IMR-90 (cell line): ENCODE results near the gene TTC1. TPM values are rescaled to one million over a fixed set of nuclear protein-coding genes. Genes with fewer than 3 reads are reported as not detected.
A peak's percentile ranks its signal among the peaks of the same experiment; 100 is the strongest.

Experiments used
- ATAC-seq: fragments of 200-7000 bp; cut with Tn5 transposase; 2 replicates; pipeline ENCODE4 v1.9.1; 2020; ENCODE audit warnings: low read depth, mild to moderate bottlenecking, moderate library complexity
- BruUV-seq: library from RNA; stranded (reverse); fragments of 400-500 nt; replicated peaks from 2 replicates; lab custom pipeline; 2021; lab: Mats Ljungman, UMichigan
- CTCF ChIA-PET: fragments of 300-600 bp; formaldehyde crosslinking; extraction: SDS; loops from one replicate; lab custom pipeline; 2021; ENCODE audit warnings: antibody characterized with exemption; lab: Yijun Ruan, JAX
- POLR2A ChIA-PET: fragments of 300-600 bp; sonication (Branson Sonifier 250); formaldehyde crosslinking; loops from one replicate; lab custom pipeline; 2022; ENCODE audit warnings: antibody characterized with exemption; ENCODE audit not compliant: unreplicated experiment; lab: Charles Lee
- DNase-seq: peaks from one replicate; pipeline ENCODE4 v3.0.0; 2013
- H2AFZ ChIP-seq: replicated peaks from 2 replicates; pipeline ENCODE3; 2013; ENCODE audit warnings: low read length, mild to moderate bottlenecking; ENCODE audit not compliant: poor library complexity
- H2AK5ac ChIP-seq: 2 replicates; pipeline ENCODE4 v1.6.1; 2013; ENCODE audit warnings: low read depth, low read length, inconsistent platforms
- H2AK9ac ChIP-seq: replicated peaks from 2 replicates; pipeline ENCODE3; 2013; ENCODE audit warnings: mild to moderate bottlenecking, low read depth, low read length, moderate library complexity; ENCODE audit not compliant: poor library complexity
- H2BK120ac ChIP-seq: 2 replicates; pipeline ENCODE4 v1.6.1; 2013; ENCODE audit warnings: low read depth, low read length, inconsistent platforms
- H2BK15ac ChIP-seq: 3 replicates; pipeline ENCODE4 v1.6.1; 2013; ENCODE audit warnings: low read depth, low read length, inconsistent platforms
- H2BK20ac ChIP-seq: 2 replicates; pipeline ENCODE4 v1.6.1; 2013; ENCODE audit warnings: low read depth, mild to moderate bottlenecking, inconsistent platforms, low read length, moderate library complexity
- H2BK5ac ChIP-seq: 2 replicates; pipeline ENCODE4 v1.6.1; 2013; ENCODE audit warnings: mild to moderate bottlenecking, low read depth, low read length, inconsistent platforms; ENCODE audit not compliant: poor library complexity, severe bottlenecking
- H3K14ac ChIP-seq: replicated peaks from 2 replicates; pipeline ENCODE4 v1.6.1; 2013; ENCODE audit warnings: low read depth, low read length, inconsistent platforms
- H3K18ac ChIP-seq: 2 replicates; pipeline ENCODE4 v1.6.1; 2013; ENCODE audit warnings: low read depth, low read length, control low read depth
- H3K23ac ChIP-seq: 2 replicates; pipeline ENCODE4 v1.6.1; 2013; ENCODE audit warnings: low read depth, low read length, inconsistent platforms
- H3K27ac ChIP-seq: 2 replicates; pipeline ENCODE4 v1.5.1; 2013; ENCODE audit warnings: mild to moderate bottlenecking, control low read depth, low read length; ENCODE audit not compliant: insufficient read depth
- H3K27me3 ChIP-seq: 2 replicates; pipeline ENCODE4 v1.6.1; 2013; ENCODE audit warnings: low read length; ENCODE audit not compliant: control insufficient read depth, insufficient read depth
- H3K36me3 ChIP-seq: 2 replicates; pipeline ENCODE4 v1.6.1; 2013; ENCODE audit warnings: low read length, mixed read lengths; ENCODE audit not compliant: control insufficient read depth, insufficient read depth
- H3K4ac ChIP-seq: 2 replicates; pipeline ENCODE4 v1.6.1; 2013; ENCODE audit warnings: low read depth, low read length, inconsistent platforms
- H3K4me1 ChIP-seq: 2 replicates; pipeline ENCODE4 v1.6.1; 2013; ENCODE audit warnings: low read length, mixed read lengths; ENCODE audit not compliant: control insufficient read depth, insufficient read depth
- H3K4me2 ChIP-seq: 2 replicates; pipeline ENCODE4 v1.6.1; 2013; ENCODE audit warnings: low read depth, mild to moderate bottlenecking, control low read depth, low read length, moderate library complexity
- H3K4me3 ChIP-seq: 2 replicates; pipeline ENCODE4 v1.5.1; 2013; ENCODE audit warnings: low read depth, mild to moderate bottlenecking, control low read depth, low read length, moderate library complexity; ENCODE audit not compliant: insufficient read depth
- H3K56ac ChIP-seq: 2 replicates; pipeline ENCODE4 v1.6.1; 2013; ENCODE audit warnings: low read length, inconsistent platforms; ENCODE audit not compliant: insufficient read depth; ENCODE audit errors: extremely low read depth
- H3K79me1 ChIP-seq, 2 experiments: 2 replicates each; pipeline ENCODE4 v1.6.1; 2013; ENCODE audit warnings: low read length in 2 of 2, inconsistent platforms in 1 of 2, low read depth in 1 of 2
- H3K9ac ChIP-seq: 2 replicates; pipeline ENCODE4 v1.6.1; 2013; ENCODE audit warnings: low read depth, low read length, control low read depth
- H3K9me1 ChIP-seq: 2 replicates; pipeline ENCODE4 v1.6.1; 2013; ENCODE audit warnings: low read length, inconsistent platforms; ENCODE audit not compliant: insufficient read depth
- H3K9me3 ChIP-seq: 2 replicates; pipeline ENCODE4 v1.6.1; 2013; ENCODE audit warnings: low read length; ENCODE audit not compliant: control insufficient read depth, insufficient read depth
- H4K20me1 ChIP-seq: 2 replicates; pipeline ENCODE4 v1.6.1; 2013; ENCODE audit warnings: low read length, inconsistent platforms; ENCODE audit not compliant: insufficient read depth
- H4K5ac ChIP-seq: 2 replicates; pipeline ENCODE4 v1.6.1; 2013; ENCODE audit warnings: mild to moderate bottlenecking, low read depth, low read length, control low read depth
- H4K8ac ChIP-seq, 2 experiments: 2 replicates each; pipeline ENCODE4 v1.6.1; 2013; ENCODE audit warnings: low read depth in 2 of 2, low read length in 2 of 2, control low read depth in 1 of 2, inconsistent platforms in 1 of 2
- H4K91ac ChIP-seq: 2 replicates; pipeline ENCODE4 v1.6.1; 2013; ENCODE audit warnings: low read depth, low read length, inconsistent platforms; ENCODE audit not compliant: insufficient read depth
- CHD1 ChIP-seq: IDR thresholded peaks from 2 replicates; pipeline ENCODE4 v1.6.1; 2012; ENCODE audit warnings: low read depth, low read length, improper control_type of control experiment
- FOS ChIP-seq: fragments of 150-350 bp; IDR thresholded peaks from 2 replicates; pipeline ENCODE4 v1.6.1; 2016; ENCODE audit warnings: low read depth, low read length
- NFE2L2 ChIP-seq: fragments of 150-350 bp; IDR thresholded peaks from 2 replicates; pipeline ENCODE4 v1.6.1; 2016; ENCODE audit warnings: low read depth, mild to moderate bottlenecking, low read length
- POLR2A ChIP-seq: IDR thresholded peaks from 2 replicates; pipeline ENCODE4 v1.6.1; 2012; ENCODE audit warnings: mild to moderate bottlenecking, low read depth, low read length
- WGBS, 2 experiments: methylation state at CpG; one replicate each; pipeline versions ENCODE4 v1.1.5 to v1.1.7; 2013; ENCODE audit warnings: missing lambda C conversion rate in 2 of 2; ENCODE audit not compliant: insufficient read length in 1 of 2; ENCODE audit errors: extremely low coverage in 2 of 2; 5-methylcytosine and 5-hydroxymethylcytosine counted together
- dilution Hi-C: fragments of 300-500 bp; cut with HindIII; formaldehyde crosslinking; loops from one replicate; pipeline ENCODE4 v1.14.3; 2018; ENCODE audit warnings: low sequenced_read_pairs; ENCODE audit not compliant: unreplicated experiment
- in situ Hi-C: fragments of 300-500 bp; cut with MboI; formaldehyde crosslinking; loops from 3 replicates; pipeline ENCODE4 v1.14.3; 2019; ENCODE audit warnings: low sequenced_read_pairs, inconsistent platforms, mixed read lengths
- intact Hi-C: fragments of 100-400 bp; cut with micrococcal nuclease; formaldehyde crosslinking; loops from 2 replicates; pipeline ENCODE4 v1.10.0; 2022
- polyA plus RNA-seq, 3 experiments: library from polyadenylated mRNA; depleted of rRNA; stranded (reverse); fragments of >200 nt; gene quantifications; 2 replicates each; pipeline ENCODE4 v1.2.3, GENCODE V29; 2012; ENCODE audit warnings: low replicate concordance in 1 of 3
- total RNA-seq: library from RNA; depleted of rRNA; stranded (reverse); fragments of >200 nt; gene quantifications from 2 replicates; pipeline ENCODE4 v1.2.3, GENCODE V29; 2012
- TF ChIP-seq, protein P1 (sequence below): conservative IDR thresholded peaks from 2 replicates; pipeline ENCODE4 v1.5.1; 2012; ENCODE audit warnings: mild to moderate bottlenecking, low read depth, low read length, improper control_type of control experiment
- TF ChIP-seq, protein P2 (sequence below): fragments of 150-350 bp; IDR thresholded peaks from 2 replicates; pipeline ENCODE4 v1.6.1; 2016; ENCODE audit warnings: low read depth, mild to moderate bottlenecking, low read length, moderate library complexity, borderline replicate concordance

The TTC1 gene
- total and polyA plus RNA-seq, 2 of the 4 experiments (the other 2 are of a cell fraction), result 23.1 to 41.1 TPM

DNA sequence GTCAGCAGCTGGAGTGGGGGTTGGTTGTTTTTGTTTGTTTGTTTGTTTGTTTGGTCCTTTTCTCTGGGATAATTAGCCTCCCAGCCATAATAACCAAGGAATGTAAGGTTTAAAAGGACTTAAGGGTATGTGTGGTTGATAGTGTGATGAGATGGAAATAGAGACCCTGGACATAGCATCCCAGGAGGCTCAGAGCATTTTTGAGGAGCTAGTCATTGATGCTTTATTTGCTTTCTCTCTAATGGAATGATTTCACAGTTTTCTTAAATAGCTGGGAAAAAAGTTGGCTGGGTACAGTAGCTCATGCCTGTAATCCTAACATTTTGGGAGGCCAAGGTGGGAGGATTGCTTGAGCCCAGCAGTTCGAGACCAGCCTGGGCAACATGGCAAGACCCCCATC lies 45.1 kb downstream of the TTC1 start:
- H2BK20ac ChIP-seq, result peak overlapping the region; percentile 43; the same call in 1 of the 2 replicates
- peak overlapping the region; percentile 34 for H3K4ac ChIP-seq
- intact Hi-C loops (no loop called here), dilution Hi-C loops (no loop called here), in situ Hi-C loops (no loop called here)
- ChIA-PET CTCF (interaction anchor here (0.5 to 1.6 kb wide), 6 partner anchors 9 to 1106 kb away, joined by 3 to 5 read pairs (median 4); no protein-coding TSS in a partner anchor), POLR2A (interaction anchor here (0.7 kb wide), 1 partner anchor 306 kb away, joined by 3 read pairs; no protein-coding TSS in a partner anchor)
- no peak overlapping the region for H2AFZ ChIP-seq
- no peak overlapping the region for H2BK15ac ChIP-seq
- DNase-seq (peak; percentile 61), ATAC-seq (peak; percentile 83)
- peak overlapping the region; percentile 5; the same call in 1 of the 2 replicates for H3K18ac ChIP-seq
- no peaks in the 10 kb centered on the region; the same call in 1 of the 2 replicates for H4K20me1 ChIP-seq
- no peak overlapping the region for H3K56ac ChIP-seq
- no peak overlapping the region for H4K5ac ChIP-seq
- H3K23ac ChIP-seq, result 0 out of 2 replicates have a peak overlapping the region, but pooled peaks have one; percentile 90
- peak overlapping the region; percentile 40 for H2BK5ac ChIP-seq
- TF ChIP-seq, protein P1, sequence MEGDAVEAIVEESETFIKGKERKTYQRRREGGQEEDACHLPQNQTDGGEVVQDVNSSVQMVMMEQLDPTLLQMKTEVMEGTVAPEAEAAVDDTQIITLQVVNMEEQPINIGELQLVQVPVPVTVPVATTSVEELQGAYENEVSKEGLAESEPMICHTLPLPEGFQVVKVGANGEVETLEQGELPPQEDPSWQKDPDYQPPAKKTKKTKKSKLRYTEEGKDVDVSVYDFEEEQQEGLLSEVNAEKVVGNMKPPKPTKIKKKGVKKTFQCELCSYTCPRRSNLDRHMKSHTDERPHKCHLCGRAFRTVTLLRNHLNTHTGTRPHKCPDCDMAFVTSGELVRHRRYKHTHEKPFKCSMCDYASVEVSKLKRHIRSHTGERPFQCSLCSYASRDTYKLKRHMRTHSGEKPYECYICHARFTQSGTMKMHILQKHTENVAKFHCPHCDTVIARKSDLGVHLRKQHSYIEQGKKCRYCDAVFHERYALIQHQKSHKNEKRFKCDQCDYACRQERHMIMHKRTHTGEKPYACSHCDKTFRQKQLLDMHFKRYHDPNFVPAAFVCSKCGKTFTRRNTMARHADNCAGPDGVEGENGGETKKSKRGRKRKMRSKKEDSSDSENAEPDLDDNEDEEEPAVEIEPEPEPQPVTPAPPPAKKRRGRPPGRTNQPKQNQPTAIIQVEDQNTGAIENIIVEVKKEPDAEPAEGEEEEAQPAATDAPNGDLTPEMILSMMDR, result no peak
- TF ChIP-seq NFE2L2 (no peak), POLR2A (no peak), FOS (0 out of 2 replicates have a peak, but pooled peaks have one; percentile 1), CHD1 (no peak)
- TF ChIP-seq, protein P2, sequence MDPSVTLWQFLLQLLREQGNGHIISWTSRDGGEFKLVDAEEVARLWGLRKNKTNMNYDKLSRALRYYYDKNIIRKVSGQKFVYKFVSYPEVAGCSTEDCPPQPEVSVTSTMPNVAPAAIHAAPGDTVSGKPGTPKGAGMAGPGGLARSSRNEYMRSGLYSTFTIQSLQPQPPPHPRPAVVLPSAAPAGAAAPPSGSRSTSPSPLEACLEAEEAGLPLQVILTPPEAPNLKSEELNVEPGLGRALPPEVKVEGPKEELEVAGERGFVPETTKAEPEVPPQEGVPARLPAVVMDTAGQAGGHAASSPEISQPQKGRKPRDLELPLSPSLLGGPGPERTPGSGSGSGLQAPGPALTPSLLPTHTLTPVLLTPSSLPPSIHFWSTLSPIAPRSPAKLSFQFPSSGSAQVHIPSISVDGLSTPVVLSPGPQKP, result no peak
- peaks cover 28% of the 10 kb centered on the region for H3K36me3 ChIP-seq
- H3K27ac ChIP-seq, result peak overlapping the region; percentile 18; the same call in 1 of the 2 replicates
- H3K4me2 ChIP-seq, result peak overlapping the region; percentile 23; the same call in 1 of the 2 replicates
- peak overlapping the region; percentile 47 for H2BK120ac ChIP-seq
- peak overlapping the region; percentile 23; the same call in 1 of the 2 replicates for H4K91ac ChIP-seq
- no peak overlapping the region for H2AK9ac ChIP-seq
- BruUV-seq, result no TSS peak
- no peaks in the 10 kb centered on the region for H3K9me3 ChIP-seq
- WGBS, 2 experiments, result 100% methylated on average over 1 of the region's 1 CpG; no CpG with 5 or more reads in 1 of the 2 experiments
- H3K4me3 ChIP-seq, result no peak overlapping the region
- peaks cover 3 to 20% of the 10 kb centered on the region in 2 experiments; a peak in 3 of 4 replicates for H3K79me1 ChIP-seq
- no peak overlapping the region for H3K9ac ChIP-seq
- peak overlapping the region; percentile 70; the same call in 1 of the 2 replicates for H3K14ac ChIP-seq
- 0 out of 2 replicates have a peak overlapping the region, but pooled peaks have one; percentile 44 for H2AK5ac ChIP-seq
- peak overlapping the region in 1 of 2 experiments; percentile 32; a peak in 1 of 4 replicates for H4K8ac ChIP-seq
- H3K27me3 ChIP-seq, result no peaks in the 10 kb centered on the region
- H3K9me1 ChIP-seq, result peaks cover 12% of the 10 kb centered on the region; the same call in 1 of the 2 replicates
- peaks cover 5% of the 10 kb centered on the region; the same call in 1 of the 2 replicates for H3K4me1 ChIP-seq
